Globus pallidus (tissue), 1 donor: ENCODE results near the gene PLD2.
A peak's percentile ranks its signal among the peaks of the same experiment; 100 is the strongest.

Source experiments
- DNase-seq: peaks from one replicate; pipeline ENCODE4 v3.0.0-alpha.2; 2015; ENCODE audit warnings: low spot score

PLD2 gene

DNA sequence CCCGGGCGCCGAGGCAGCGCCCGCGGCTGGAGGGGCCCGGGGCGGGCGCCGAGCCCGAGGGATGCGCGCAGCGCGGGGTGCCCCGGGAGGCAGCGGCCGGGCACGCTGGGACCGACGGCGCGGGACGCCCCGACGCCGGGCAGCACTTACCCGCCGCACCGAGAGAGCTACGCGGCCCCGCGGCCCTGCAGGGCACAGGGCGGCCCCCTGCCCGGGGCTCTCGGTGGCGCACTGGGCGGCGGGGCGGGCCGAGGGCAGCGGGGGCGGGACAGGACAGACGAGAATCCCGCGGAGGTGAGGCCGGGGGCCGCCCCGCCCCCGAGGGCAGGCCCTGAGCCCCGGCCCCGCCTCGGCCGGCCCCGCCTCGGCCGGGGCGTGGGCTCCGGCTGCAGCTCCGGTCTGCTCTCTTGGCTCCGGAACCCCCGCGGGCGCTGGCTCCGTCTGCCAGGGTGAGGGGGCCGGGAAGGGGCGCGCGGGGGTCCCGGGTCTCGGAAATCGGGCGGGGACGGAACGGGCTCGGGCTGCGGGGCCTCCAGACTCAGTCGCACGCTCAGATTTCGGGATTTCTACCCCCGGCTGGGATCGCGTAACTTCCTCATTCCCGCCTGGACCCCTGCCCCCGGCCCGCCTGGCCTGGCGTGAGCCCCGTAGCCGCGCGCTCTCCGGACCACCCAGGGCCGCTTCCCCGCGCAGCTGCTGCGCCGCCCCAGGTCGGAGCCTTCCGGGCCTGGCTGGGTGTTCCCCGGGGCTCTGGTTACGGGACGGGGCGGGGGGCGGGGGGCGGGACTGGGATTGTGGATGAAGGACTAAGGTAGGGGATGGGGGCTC lies at the start of gene PLD2:
TSS of gene PLD2 (plus strand) at position 376 of the 828 bp plus-strand sequence. CDS start 621 bp downstream, outside the sequence.
- DNase-seq = peak; percentile 84

GRCh38 chr17:4759776-4760236 lies 47.1 kb upstream of the PLD2 start:
- no peak for DNase-seq

- peak; percentile 64 for DNase-seq
Measured at GRCh38 chr17:4764595-4764994, 42.4 kb upstream of the PLD2 start.

DNA sequence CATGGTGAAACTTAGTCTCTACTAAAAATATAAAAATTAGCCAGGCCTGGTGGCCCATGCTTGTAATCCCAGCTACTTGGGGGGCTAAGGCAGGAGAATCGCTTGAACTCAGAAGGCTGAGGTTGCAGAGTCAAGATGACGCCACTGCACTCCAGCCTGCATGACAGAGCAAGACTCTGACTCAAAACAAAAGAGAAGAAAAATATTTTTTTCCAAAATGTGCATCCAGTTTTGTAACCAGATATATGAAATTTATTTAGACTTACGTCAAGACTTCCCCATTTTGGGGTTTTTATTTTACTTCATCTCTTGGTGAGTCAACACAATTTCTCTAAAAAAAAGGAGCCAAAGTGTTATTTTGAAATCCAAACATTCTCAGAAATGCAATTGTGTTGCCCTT lies 40.8 kb upstream of the PLD2 start:
- DNase-seq = no peak

DNA sequence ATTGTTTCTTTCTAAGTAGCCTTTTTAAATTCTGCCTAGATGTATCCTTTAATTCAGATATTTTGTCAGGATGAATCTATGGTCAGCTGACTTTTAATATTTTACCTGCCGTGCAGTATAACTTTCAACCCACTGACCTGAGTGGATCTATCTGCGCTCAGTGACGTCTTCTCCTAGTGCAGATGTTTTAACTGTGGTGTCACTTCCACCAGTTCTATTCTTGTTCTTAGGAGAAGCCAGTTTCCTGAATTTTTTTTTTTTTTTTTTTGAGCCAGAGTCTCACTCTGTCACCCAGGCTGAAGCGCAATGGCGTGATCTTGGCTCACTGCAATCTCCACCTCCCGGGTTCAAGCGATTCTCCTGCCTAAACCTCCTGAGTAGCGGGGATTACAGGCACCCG lies 40.2 kb upstream of the PLD2 start:
- DNase-seq = no peak

GRCh38 chr17:4768298-4768697 lies 38.7 kb upstream of the PLD2 start:
- no peak for DNase-seq

DNA sequence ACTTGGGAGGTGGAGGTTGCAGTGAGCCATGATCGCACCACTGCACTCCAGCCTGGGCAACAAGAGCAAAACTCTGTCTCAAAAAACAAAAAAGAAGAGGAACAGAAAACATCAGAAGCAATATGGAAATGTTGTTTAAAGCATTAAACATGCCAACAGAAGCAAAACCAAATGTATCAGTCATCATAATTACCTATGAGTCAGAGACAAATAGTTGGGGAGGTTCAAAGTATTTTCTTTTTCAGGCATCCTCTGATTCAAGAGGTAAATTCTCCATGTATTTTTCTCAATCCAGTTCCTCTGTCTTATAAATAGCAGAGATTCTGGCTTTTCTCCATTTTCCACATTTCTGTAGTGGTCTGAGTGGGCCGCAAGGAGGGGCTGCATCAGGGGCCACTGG lies 37.3 kb upstream of the PLD2 start:
- DNase-seq = no peak

- DNase-seq = no peak
Measured at GRCh38 chr17:4771519-4772234, 35.3 kb upstream of the PLD2 start, which contains the start of gene TM4SF5. TSS of gene TM4SF5 (plus strand) at chr17:4771886. CDS start at chr17:4771923, 37 bp downstream.

DNA sequence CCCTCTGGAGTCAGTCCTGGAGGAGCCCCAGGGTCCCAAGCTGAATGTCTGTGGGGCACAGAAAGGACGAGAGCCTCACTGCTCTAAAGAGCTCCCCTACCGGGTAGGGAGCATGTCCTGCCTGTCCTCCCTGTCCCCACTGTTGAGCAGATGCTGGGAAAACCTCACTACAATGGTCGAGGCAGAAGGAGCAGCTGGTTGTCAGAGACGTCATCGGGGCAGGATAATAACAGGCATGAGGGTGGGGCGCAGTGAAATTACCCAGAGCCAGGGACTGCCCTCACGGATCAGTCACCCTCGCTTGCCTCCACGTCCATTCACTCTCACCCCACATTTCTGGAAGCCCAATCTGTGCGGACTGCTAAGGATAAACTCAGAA lies 34.7 kb upstream of the PLD2 start:
- DNase-seq = no peak

DNA sequence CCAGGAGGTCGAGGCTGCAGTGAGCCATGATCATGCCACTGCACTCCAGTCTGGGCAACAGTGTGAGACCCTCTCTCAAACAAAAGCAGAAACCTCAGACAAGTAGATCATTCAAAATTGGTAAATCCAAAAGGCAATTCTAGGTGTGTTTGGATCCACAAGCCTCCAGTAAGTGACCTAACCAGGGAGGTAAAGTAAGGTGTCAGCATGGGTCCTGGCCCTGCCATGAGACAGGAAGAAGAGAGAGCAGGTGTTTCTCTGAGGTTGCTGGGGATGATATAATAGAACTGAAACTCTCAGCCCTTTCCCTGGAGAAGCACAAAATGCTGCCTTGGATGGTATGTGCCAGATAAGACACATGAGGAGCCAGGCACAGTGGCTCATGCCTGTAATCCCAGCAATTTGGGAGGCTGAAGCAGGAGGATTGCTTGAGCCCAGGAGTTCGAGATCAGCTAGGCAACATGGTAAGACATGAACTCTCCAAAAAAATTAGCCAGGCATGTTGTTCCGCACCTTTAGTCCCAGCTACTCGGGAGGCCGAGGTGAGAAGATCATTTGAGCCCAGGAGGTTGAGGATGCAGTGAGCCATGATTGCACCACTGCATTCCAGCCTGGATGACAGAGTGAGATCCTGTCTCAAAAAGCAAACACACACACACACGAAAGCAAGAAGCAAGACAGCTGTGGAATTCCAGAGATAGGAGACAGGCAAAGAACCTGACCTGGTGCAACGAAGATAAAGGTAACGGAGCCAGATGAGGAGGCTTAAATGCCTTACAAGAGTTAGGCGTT lies 28.8 kb upstream of the PLD2 start:
- no peak for DNase-seq

- no peak for DNase-seq
Measured at GRCh38 chr17:4780325-4780955, 26.5 kb upstream of the PLD2 start.

- DNase-seq = no peak
Measured at GRCh38 chr17:4782652-4783051, 24.3 kb upstream of the PLD2 start.

GRCh38 chr17:4785311-4786105 lies 21.4 kb upstream of the PLD2 start:
- DNase-seq = no peak

GRCh38 chr17:4786106-4786511 lies 20.8 kb upstream of the PLD2 start, which contains the start of gene VMO1:
TSS of gene VMO1 (minus strand) at chr17:4786364. CDS start at chr17:4786352, 12 bp downstream.
- peak; percentile 19 for DNase-seq

GRCh38 chr17:4786516-4786915 lies 20.4 kb upstream of the PLD2 start:
- peak; percentile 26 for DNase-seq

GRCh38 chr17:4788159-4788806 lies 18.7 kb upstream of the PLD2 start:
- no peak for DNase-seq

DNA sequence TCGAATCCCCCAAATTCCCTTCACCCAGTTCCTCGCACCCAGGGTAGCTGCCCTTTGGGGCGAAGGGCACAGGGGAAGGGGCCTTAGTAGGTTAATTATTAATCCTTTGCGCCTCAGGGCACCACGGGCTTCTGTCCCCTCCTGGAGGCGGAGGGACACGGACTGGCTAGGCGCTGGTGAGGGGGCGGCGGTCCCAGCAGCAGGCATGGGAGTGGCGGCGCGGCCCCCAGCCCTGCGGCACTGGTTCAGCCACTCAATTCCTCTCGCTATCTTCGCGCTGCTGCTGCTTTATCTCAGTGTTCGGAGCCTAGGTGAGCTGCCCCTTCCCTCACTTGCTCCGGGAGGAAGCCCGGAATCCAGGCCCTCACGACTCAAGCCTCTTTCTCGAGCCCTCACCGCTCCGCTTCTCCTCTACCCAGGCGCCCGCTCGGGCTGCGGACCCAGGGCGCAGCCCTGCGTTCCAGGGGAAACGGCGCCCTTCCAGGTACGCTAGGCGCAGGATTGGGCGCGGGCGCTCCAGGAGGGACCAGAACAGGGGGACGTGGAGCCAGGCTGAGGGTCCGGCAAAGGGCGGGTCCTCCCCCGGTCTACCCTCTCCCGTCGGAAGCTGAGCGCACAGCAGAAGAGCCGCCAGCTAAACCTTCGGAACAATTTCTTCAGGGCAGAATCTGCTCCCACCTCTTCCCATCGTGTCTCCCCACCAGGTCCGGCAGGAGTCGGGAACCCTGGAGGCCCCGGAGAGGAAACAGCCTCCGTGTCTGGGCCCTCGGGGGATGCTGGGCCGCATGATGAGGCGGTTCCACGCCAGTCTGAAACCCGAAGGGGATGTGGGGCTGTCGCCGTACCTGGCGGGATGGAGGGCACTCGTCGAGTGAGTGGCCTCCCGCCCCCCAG lies 17.9 kb upstream of the PLD2 start, which contains the start of gene GLTPD2:
TSS of gene GLTPD2 (plus strand) at position 158 of the 894 bp plus-strand sequence. CDS start at position 206, 48 bp downstream.
- no peak for DNase-seq

DNA sequence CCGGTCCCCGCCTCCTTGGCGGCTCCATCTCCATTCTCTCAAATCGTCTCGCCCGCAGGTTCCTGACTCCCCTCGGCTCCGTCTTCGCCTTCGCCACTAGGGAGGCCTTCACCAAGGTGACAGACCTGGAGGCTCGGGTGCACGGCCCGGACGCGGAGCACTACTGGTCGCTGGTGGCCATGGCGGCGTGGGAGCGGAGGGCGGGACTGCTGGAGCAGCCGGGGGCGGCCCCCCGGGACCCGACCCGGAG lies 17.3 kb upstream of the PLD2 start:
- DNase-seq = no peak

GRCh38 chr17:4789951-4790704 lies 16.8 kb upstream of the PLD2 start:
- DNase-seq = peak; percentile 85
